Stimulated activated CD8-positive, alpha-beta memory T cell treated with anti-CD3 and anti-CD28 coated beads, Interleukin-7, amount 100 ng/mL, for 4 hours (primary cell): ENCODE data around the gene UBA1.

ENCODE experiments used
- DNase-seq, 2 donors: peaks; one replicate each; pipeline ENCODE4 v3.0.0-alpha.2; 2020; ENCODE audit warnings: low read depth in 2 of 2

UBA1 gene

GRCh38 chrX:47187106-47187677 is 6.4 kb upstream of the UBA1 start:
- no peak for DNase-seq

- DNase-seq, result no peak
These were observed 3.7 kb upstream of the UBA1 start for GRCh38 chrX:47189906-47190305.

GRCh38 chrX:47190445-47191269 is 3.0 kb upstream of the UBA1 start:
- peak; percentile 71 to 77 for DNase-seq

- DNase-seq, result peak; percentile 26 to 44
These were observed 2.3 kb upstream of the UBA1 start for GRCh38 chrX:47191331-47191730.

GRCh38 chrX:47191806-47192401 is 1.7 kb upstream of the UBA1 start:
- DNase-seq, result no peak

- no peak for DNase-seq
These were observed 662 bp downstream of the UBA1 start for GRCh38 chrX:47194194-47194787.

- DNase-seq, result no peak
These were observed 2.5 kb downstream of the UBA1 start for GRCh38 chrX:47196098-47196497.

- no peak for DNase-seq
These were observed 3.9 kb downstream of the UBA1 start for GRCh38 chrX:47197526-47197925.

GRCh38 chrX:47198026-47198686 is 4.5 kb downstream of the UBA1 start:
- DNase-seq, result no peak

- no peak for DNase-seq
These were observed 5.1 kb downstream of the UBA1 start for GRCh38 chrX:47198687-47199080.

- DNase-seq, result no peak
These were observed 5.7 kb downstream of the UBA1 start for GRCh38 chrX:47199286-47199685.

GRCh38 chrX:47200385-47201150 is 6.9 kb downstream of the UBA1 start:
- DNase-seq, result no peak

- DNase-seq, result no peak
These were observed 7.8 kb downstream of the UBA1 start for GRCh38 chrX:47201345-47201944.

- no peak for DNase-seq
These were observed 8.7 kb downstream of the UBA1 start for GRCh38 chrX:47202316-47202715.

- no peak for DNase-seq
These were observed 9.2 kb downstream of the UBA1 start for GRCh38 chrX:47202877-47203276.

- no peak for DNase-seq
These were observed 11.3 kb downstream of the UBA1 start for GRCh38 chrX:47204970-47205369.

GRCh38 chrX:47206316-47206715 is 12.7 kb downstream of the UBA1 start:
- no peak for DNase-seq

- DNase-seq, result no peak
These were observed 14.5 kb downstream of the UBA1 start for GRCh38 chrX:47208108-47208507.

GRCh38 chrX:47209508-47210238 is 16.0 kb downstream of the UBA1 start:
- DNase-seq, result no peak
